Measurements from ENCODE around the gene FGFR2. TPM values are rescaled to one million over a fixed set of nuclear protein-coding genes. Genes with fewer than 3 reads are reported as not detected.

The FGFR2 gene
- total RNA-seq, 1 donor from 2014 or later, result 4.4 TPM

DNA sequence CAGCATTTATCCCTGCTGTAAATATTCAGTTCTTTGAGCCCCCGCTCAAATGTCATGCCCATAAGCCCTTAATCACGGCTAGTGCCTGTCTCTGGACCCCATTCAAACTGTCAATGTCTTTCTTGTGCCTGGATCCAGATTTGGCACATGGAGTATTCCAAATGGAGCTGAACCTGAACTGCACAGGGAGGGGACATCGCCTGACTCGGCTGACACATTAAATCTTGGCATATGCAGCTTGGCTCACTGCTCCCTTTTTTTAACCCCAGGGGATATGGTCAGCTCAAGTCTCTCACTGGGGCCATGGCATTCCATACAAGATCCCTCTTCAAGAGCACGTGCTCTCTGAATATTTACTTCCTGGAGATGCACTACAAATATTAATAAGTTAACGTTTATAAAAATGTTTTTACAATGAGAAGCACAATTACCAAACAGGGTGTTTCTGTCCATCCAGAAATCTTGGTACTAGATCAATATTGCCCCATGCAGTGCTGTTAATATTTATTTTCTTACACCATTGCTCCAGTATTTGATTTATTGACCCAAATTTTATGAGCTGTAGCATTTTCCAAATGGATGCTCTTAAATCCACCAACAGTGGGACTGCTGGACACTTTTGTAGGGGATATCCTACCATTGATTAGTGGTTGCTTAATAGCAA, 57.4 kb downstream of the FGFR2 start:
- DNase-seq (ENCODE audit: low spot score in 2 of 2), result no peak
- H3K27me3 ChIP-seq, result no peaks in the 10 kb centered on the region
- H3K4me3 ChIP-seq, result no peak overlapping the region
- TF ChIP-seq, protein P1, sequence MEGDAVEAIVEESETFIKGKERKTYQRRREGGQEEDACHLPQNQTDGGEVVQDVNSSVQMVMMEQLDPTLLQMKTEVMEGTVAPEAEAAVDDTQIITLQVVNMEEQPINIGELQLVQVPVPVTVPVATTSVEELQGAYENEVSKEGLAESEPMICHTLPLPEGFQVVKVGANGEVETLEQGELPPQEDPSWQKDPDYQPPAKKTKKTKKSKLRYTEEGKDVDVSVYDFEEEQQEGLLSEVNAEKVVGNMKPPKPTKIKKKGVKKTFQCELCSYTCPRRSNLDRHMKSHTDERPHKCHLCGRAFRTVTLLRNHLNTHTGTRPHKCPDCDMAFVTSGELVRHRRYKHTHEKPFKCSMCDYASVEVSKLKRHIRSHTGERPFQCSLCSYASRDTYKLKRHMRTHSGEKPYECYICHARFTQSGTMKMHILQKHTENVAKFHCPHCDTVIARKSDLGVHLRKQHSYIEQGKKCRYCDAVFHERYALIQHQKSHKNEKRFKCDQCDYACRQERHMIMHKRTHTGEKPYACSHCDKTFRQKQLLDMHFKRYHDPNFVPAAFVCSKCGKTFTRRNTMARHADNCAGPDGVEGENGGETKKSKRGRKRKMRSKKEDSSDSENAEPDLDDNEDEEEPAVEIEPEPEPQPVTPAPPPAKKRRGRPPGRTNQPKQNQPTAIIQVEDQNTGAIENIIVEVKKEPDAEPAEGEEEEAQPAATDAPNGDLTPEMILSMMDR (IDR thresholded peaks at IDR 0.05), result no peak
- H3K27ac ChIP-seq, result no peak overlapping the region
- H3K36me3 ChIP-seq, result no peaks in the 10 kb centered on the region
- intact Hi-C loops (cut with DNase I), result no loop called here
- H3K9me3 ChIP-seq, result no peaks in the 10 kb centered on the region
- H3K4me1 ChIP-seq, result no peaks in the 10 kb centered on the region

DNA sequence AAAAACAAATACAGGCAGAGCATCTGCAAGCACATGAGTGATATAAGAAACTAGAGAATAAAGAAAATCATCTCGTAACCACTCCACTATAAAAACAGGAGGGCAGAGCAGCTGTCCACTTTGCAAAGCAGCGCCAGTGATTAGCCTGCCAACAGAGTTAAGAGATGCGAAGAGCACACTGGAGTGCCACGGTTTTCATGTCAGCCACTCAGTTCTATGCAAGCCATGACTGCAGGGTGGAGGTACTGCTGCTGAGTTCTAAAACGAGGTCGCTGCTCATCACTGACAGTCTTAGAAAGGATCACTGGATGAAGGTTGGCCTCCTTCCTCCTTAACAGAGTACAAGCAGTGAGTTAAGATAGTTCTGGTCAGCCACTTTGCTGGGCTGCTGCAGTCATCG, 58.5 kb downstream of the FGFR2 start:
- intact Hi-C loops (cut with DNase I), result no loop called here
- no peaks in the 10 kb centered on the region for H3K27me3 ChIP-seq
- no peaks in the 10 kb centered on the region for H3K36me3 ChIP-seq
- H3K9me3 ChIP-seq, result no peaks in the 10 kb centered on the region
- no peak overlapping the region for H3K27ac ChIP-seq
- TF ChIP-seq, protein P1 (IDR thresholded peaks at IDR 0.05), result no peak
- H3K4me1 ChIP-seq, result no peaks in the 10 kb centered on the region
- H3K4me3 ChIP-seq, result no peak overlapping the region
- DNase-seq (ENCODE audit: low spot score in 2 of 2), result no peak

DNA sequence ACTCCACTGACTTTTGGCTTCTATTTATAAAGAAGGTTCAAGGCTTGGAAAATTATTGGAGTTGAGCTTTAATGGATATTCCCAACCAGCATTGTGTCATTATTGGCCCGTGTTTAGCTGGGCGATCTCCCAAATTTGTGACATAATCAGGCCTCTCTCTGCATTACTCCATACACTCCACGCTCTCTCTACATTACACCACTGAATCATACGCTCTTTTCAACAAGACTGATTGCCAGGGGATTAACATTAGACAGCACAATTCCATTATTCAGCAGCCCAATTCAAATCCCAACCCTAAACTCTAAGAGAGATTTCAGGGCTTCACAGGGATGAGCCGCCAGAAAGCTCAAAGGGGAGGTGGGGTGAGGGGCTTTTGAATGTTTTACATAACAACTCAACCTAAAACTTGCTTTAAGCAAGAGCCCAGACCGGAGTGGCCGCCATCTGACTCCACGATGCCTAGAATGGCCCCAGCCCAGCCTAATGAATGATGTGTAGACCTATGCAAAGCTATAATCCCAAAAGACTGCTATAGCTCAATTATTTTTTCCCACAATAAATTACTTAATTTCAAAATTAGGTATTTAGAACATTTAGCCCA, 61.8 kb downstream of the FGFR2 start:
- Histone ChIP-seq H3K36me3 (no peaks in the 10 kb centered on the region), H3K27ac (no peak overlapping the region), H3K9me3 (no peaks in the 10 kb centered on the region), H3K27me3 (no peaks in the 10 kb centered on the region), H3K4me1 (no peaks in the 10 kb centered on the region), H3K4me3 (no peak overlapping the region)
- intact Hi-C loops (cut with DNase I), result no loop called here
- no peak for DNase-seq (ENCODE audit: low spot score in 2 of 2)
- TF ChIP-seq, protein P1 (IDR thresholded peaks at IDR 0.05), result no peak

DNA sequence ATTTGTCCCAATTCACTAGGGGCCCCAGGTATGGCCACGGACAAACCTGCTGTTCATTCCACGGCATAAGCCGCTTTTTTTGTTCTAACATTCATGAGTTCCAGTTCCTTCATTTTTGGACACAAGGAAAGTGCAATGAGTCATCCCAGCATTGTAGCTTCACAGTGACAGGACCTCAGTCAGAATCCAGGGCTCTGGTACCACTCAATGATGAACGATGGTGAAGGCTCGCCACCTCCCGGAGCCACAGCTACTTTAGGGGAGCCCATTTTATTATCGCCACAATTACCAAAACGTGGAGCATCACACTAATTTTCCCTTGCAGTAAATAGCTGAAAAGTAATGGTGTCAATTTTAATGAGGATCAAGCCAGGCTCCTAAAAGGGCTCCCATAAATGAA, 62.9 kb downstream of the FGFR2 start:
- no peak overlapping the region for H3K27ac ChIP-seq
- H3K9me3 ChIP-seq, result no peaks in the 10 kb centered on the region
- TF ChIP-seq, protein P1 (IDR thresholded peaks at IDR 0.05), result no peak
- no peaks in the 10 kb centered on the region for H3K4me1 ChIP-seq
- H3K27me3 ChIP-seq, result no peaks in the 10 kb centered on the region
- DNase-seq (ENCODE audit: low spot score in 2 of 2), result no peak
- intact Hi-C loops (cut with DNase I), result no loop called here
- no peaks in the 10 kb centered on the region for H3K36me3 ChIP-seq
- H3K4me3 ChIP-seq, result no peak overlapping the region

DNA sequence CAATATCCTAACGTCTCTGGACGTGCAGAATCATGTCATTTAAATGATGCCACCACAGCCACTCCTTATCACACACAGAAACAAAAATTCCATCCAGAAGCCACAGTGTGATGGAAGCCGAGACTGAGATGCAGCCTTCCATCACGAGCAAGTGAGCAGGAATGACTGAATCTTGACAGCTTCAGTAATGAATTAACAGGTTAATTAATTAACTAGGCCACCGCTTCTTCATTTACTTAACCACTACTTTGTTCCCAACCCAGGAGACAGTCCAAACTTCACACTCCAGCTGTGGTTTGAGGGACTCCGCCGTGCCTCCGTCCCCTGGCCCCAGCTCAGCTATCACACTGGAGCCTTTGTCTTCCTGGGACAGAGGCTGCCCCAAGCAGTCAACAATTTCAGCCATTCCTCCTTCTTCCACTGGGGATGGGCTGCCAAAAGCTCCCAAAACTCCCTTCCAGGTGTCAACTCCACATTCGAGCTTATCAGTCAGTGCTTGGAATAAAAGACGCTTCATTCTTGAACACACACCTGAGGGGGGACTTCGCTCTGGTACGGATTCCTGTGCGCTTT, 65.9 kb downstream of the FGFR2 start:
- TF ChIP-seq, protein P1 (IDR thresholded peaks at IDR 0.05), result no peak
- Histone ChIP-seq H3K27ac (no peak overlapping the region), H3K4me1 (no peaks in the 10 kb centered on the region)

More for the DNA sequence above, 65.9 kb downstream of the FGFR2 start:
- Histone ChIP-seq H3K9me3 (no peaks in the 10 kb centered on the region), H3K4me3 (no peak overlapping the region), H3K36me3 (no peaks in the 10 kb centered on the region), H3K27me3 (no peaks in the 10 kb centered on the region)
- intact Hi-C loops (cut with DNase I), result no loop called here
- DNase-seq (ENCODE audit: low spot score in 2 of 2), result no peak

All from ascending aorta (tissue), 2 donors.